Dedifferentiated amniotic fluid mesenchymal stem cell (primary cell): ENCODE measurements around the gene UBAC1.
A peak's percentile ranks its signal among the peaks of the same experiment; 100 is the strongest.

Experiments
- DNase-seq: peaks from one replicate; pipeline ENCODE4 v3.0.0-alpha.2; 2016; ENCODE audit errors: extremely low spot score

Gene UBAC1

GRCh38 chr9:135961277-135961715, at the start of gene UBAC1:
TSS of gene UBAC1 (minus strand) at chr9:135961373. CDS start at chr9:135961162, 211 bp downstream.
- DNase-seq, result peak; percentile 91

GRCh38 chr9:136010615-136011361, 49.6 kb upstream of the UBAC1 start:
- no peak for DNase-seq

GRCh38 chr9:136010176-136010575, 49.0 kb upstream of the UBAC1 start:
- DNase-seq, result no peak

- DNase-seq, result no peak
These were observed 48.3 kb upstream of the UBAC1 start for GRCh38 chr9:136009516-136009915.

GRCh38 chr9:136008693-136008997, 47.5 kb upstream of the UBAC1 start:
- no peak for DNase-seq

- no peak for DNase-seq
These were observed 46.9 kb upstream of the UBAC1 start for GRCh38 chr9:136007934-136008692.

GRCh38 chr9:136007276-136007933, 46.2 kb upstream of the UBAC1 start:
- DNase-seq, result no peak

- no peak for DNase-seq
These were observed 45.0 kb upstream of the UBAC1 start for GRCh38 chr9:136006169-136006568.

GRCh38 chr9:136004712-136005111, 43.5 kb upstream of the UBAC1 start:
- no peak for DNase-seq

GRCh38 chr9:136004219-136004618, 43.0 kb upstream of the UBAC1 start:
- no peak for DNase-seq

GRCh38 chr9:136003411-136004218, 42.4 kb upstream of the UBAC1 start:
- DNase-seq, result no peak

GRCh38 chr9:136002881-136003280, 41.7 kb upstream of the UBAC1 start:
- DNase-seq, result no peak

GRCh38 chr9:136002215-136002614, 41.0 kb upstream of the UBAC1 start:
- DNase-seq, result no peak

- DNase-seq, result no peak
These were observed 40.1 kb upstream of the UBAC1 start for GRCh38 chr9:136001231-136001630.

- DNase-seq, result no peak
These were observed 37.4 kb upstream of the UBAC1 start for GRCh38 chr9:135998410-135999071.

GRCh38 chr9:135998016-135998380, 36.8 kb upstream of the UBAC1 start:
- DNase-seq, result no peak

- no peak for DNase-seq
These were observed 36.2 kb upstream of the UBAC1 start for GRCh38 chr9:135997090-135998015.

- no peak for DNase-seq
These were observed 34.6 kb upstream of the UBAC1 start for GRCh38 chr9:135995816-135996215.

GRCh38 chr9:135994501-135995192, 33.5 kb upstream of the UBAC1 start:
- DNase-seq, result no peak
